Fibroblast of lung (primary cell): ENCODE measurements around the gene RAB1A. TPM values are rescaled to one million over a fixed set of nuclear protein-coding genes. Genes with fewer than 3 reads are reported as not detected.
"Not testable (repeated sequence)": the region's sequence is repeated elsewhere in the genome, so short reads cannot be mapped to it uniquely, and the experiment has no call there.

Experiments used
- DNase-seq, 2 donors: peaks; one replicate each; pipeline versions ENCODE4 v3.0.0 to v3.0.0-alpha.2; 2010; ENCODE audit warnings: low read depth in 2 of 2
- H2AFZ ChIP-seq: 2 replicates; pipeline ENCODE4 v1.5.1; 2012; ENCODE audit warnings: low read length, control low read depth, inconsistent platforms
- H3K27ac ChIP-seq: 2 replicates; pipeline ENCODE4 v1.5.1; 2011; ENCODE audit warnings: low read length, control low read depth; ENCODE audit not compliant: insufficient read depth
- H3K27me3 ChIP-seq: 2 replicates; pipeline ENCODE4 v1.5.1; 2011; ENCODE audit warnings: mild to moderate bottlenecking, low read length; ENCODE audit not compliant: control insufficient read depth, insufficient read depth
- H3K36me3 ChIP-seq: 2 replicates; pipeline ENCODE4 v1.5.1; 2011; ENCODE audit warnings: low read length; ENCODE audit not compliant: control insufficient read depth, insufficient read depth
- H3K4me1 ChIP-seq: 2 replicates; pipeline ENCODE4 v1.5.1; 2011; ENCODE audit warnings: low read length; ENCODE audit not compliant: control insufficient read depth, insufficient read depth; ENCODE audit errors: extremely low read depth
- H3K4me2 ChIP-seq: 2 replicates; pipeline ENCODE4 v1.5.1; 2011; ENCODE audit warnings: low read length, control low read depth; ENCODE audit not compliant: insufficient read depth; ENCODE audit errors: extremely low read depth
- H3K4me3 ChIP-seq, 4 experiments: fragments of 200-600 bp in 1 of 4; sonication (generic) in 1 of 4; replicated peaks in 1 of 4; 2 replicates each; pipeline ENCODE4 v1.5.1; 2011 to 2016; ENCODE audit warnings: low read length in 4 of 4, low read depth in 3 of 4, mild to moderate bottlenecking in 3 of 4, control low read depth in 2 of 4, inconsistent platforms in 1 of 4, mixed read lengths in 1 of 4; ENCODE audit not compliant: insufficient read depth in 1 of 4; ENCODE audit errors: control extremely low read depth in 1 of 4
- H3K79me2 ChIP-seq: 2 replicates; pipeline ENCODE4 v1.5.1; 2012; ENCODE audit warnings: mild to moderate bottlenecking, low read length, inconsistent platforms; ENCODE audit not compliant: control insufficient read depth, insufficient read depth
- H3K9ac ChIP-seq: 2 replicates; pipeline ENCODE4 v1.5.1; 2011; ENCODE audit warnings: mild to moderate bottlenecking, low read length, control low read depth; ENCODE audit not compliant: insufficient read depth
- H3K9me3 ChIP-seq: 2 replicates; pipeline ENCODE4 v1.5.1; 2012; ENCODE audit warnings: low read depth, low read length; ENCODE audit not compliant: control insufficient read depth, insufficient read depth
- H4K20me1 ChIP-seq: 2 replicates; pipeline ENCODE4 v1.5.1; 2011; ENCODE audit warnings: low read length; ENCODE audit not compliant: control insufficient read depth, insufficient read depth; ENCODE audit errors: extremely low read depth
- EZH2 ChIP-seq: IDR thresholded peaks from 2 replicates; pipeline ENCODE4 v1.5.1; 2012; ENCODE audit warnings: low read length, control low read depth, mild to moderate bottlenecking; ENCODE audit errors: missing control alignments
- polyA plus RNA-seq, 2 donors: library from polyadenylated mRNA; depleted of rRNA in 1 of 2; stranded (reverse) in 1 of 2; unstranded in 1 of 2; fragments of >200 nt; gene quantifications; 2 replicates each; pipeline ENCODE4 v1.2.1, GENCODE V29; 2011 to 2012; ENCODE audit warnings: missing spikeins in 1 of 2
- total RNA-seq: library from RNA; depleted of rRNA; stranded (reverse); fragments of >200 nt; gene quantifications from 2 replicates; pipeline ENCODE4 v1.2.1, GENCODE V29; 2014
- TF ChIP-seq, protein P1 (sequence below), 2 donors: IDR thresholded peaks in 1 of 2; conservative IDR thresholded peaks in 1 of 2; 1 replicate in 1 of 2; 2 replicates in 1 of 2; pipeline ENCODE4 v1.5.1; 2011 to 2012; ENCODE audit warnings: low read length in 2 of 2, control low read depth in 1 of 2, inconsistent platforms in 1 of 2, low read depth in 1 of 2, mild to moderate bottlenecking in 1 of 2

RAB1A gene
- total and polyA plus RNA-seq, 2 donors (not counting 1 experiment from before 2014, with no cell fraction given), result 89.8 to 289 TPM

DNA sequence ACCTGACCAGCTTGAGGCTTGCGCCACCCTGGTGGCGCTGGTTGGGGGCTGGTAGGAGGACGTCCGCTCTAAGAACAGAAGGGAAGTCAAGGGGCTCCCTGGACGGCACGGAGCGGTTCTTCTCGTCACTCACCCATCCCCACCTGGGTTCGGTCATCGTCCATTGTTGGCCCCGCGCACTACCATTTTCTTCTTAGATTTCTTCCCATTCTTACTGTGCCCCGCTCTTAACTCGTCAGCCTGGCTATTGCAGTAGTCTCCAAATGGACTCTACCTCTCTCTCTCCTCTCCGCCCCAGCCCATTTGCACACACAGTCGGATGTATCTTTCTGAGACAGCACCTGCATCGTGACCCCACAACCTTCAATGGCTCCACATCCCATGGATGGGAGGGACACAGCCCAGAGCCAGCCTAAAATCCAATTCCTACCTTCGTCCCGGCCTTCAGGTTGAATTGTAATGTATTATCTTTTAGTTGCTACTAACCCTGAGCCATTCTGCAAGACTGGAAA lies 814 bp upstream of the RAB1A start:
- Histone ChIP-seq H3K27ac (peak overlapping the region; percentile 99), H3K4me2 (peak overlapping the region; percentile 84), H3K9ac (peak overlapping the region; percentile 83), H3K79me2 (peaks cover 42% of the 10 kb centered on the region), H3K4me1 (no peaks in the 10 kb centered on the region), H3K27me3 (no peaks in the 10 kb centered on the region), H3K4me3 (peak overlapping the region; percentile 58 to 75 (median 64)), H3K9me3 (no peaks in the 10 kb centered on the region), H4K20me1 (peaks cover 4% of the 10 kb centered on the region), H2AFZ (peak overlapping the region; percentile 86), H3K36me3 (no peaks in the 10 kb centered on the region)
- no peak for DNase-seq
- TF ChIP-seq EZH2, result no peak
- TF ChIP-seq, protein P1, sequence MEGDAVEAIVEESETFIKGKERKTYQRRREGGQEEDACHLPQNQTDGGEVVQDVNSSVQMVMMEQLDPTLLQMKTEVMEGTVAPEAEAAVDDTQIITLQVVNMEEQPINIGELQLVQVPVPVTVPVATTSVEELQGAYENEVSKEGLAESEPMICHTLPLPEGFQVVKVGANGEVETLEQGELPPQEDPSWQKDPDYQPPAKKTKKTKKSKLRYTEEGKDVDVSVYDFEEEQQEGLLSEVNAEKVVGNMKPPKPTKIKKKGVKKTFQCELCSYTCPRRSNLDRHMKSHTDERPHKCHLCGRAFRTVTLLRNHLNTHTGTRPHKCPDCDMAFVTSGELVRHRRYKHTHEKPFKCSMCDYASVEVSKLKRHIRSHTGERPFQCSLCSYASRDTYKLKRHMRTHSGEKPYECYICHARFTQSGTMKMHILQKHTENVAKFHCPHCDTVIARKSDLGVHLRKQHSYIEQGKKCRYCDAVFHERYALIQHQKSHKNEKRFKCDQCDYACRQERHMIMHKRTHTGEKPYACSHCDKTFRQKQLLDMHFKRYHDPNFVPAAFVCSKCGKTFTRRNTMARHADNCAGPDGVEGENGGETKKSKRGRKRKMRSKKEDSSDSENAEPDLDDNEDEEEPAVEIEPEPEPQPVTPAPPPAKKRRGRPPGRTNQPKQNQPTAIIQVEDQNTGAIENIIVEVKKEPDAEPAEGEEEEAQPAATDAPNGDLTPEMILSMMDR (conservative IDR thresholded peaks at IDR 0.05 in 1 of 2, IDR thresholded peaks at IDR 0.05 in 1 of 2; ENCODE audit: low read depth in 1 of 2, low read length in 2 of 2), result no peak

DNA sequence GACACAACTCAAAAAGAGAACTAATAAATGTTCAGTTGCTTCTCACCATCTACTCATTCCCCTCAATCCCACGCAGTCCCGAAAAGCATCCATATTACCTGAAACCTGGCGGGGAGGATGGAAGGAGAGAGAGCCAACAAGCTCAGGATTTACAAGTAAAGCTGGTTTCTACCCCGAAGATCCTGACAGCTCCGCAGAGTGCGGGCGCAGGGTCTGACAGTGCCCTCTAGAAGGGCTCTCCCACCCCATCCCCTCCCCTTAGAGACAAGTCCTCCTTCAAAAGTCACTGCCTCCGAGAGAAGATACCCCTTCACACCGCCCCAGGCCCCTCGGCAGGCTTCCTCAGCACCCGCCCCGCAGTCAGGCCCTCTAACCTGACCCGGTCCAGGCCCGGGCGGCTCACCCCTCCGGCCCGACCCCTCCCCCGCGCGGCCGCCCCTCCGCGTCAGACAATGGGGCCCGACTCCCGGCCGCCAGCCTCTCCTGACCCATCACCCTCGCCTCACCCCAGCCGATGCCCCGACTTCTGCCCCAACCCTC lies 550 bp downstream of the RAB1A start:
- H3K79me2 ChIP-seq, result peaks cover 55% of the 10 kb centered on the region
- H3K27ac ChIP-seq, result peak overlapping the region; percentile 99
- H3K4me3 ChIP-seq, result peak overlapping the region; percentile 85 to 99 (median 94)
- H2AFZ ChIP-seq, result no peak overlapping the region
- peak overlapping the region; percentile 99 for H3K9ac ChIP-seq
- peak overlapping the region; percentile 41 for H3K4me2 ChIP-seq
- H3K9me3 ChIP-seq, result no peaks in the 10 kb centered on the region
- H3K4me1 ChIP-seq, result no peaks in the 10 kb centered on the region
- H4K20me1 ChIP-seq, result peaks cover 4% of the 10 kb centered on the region
- TF ChIP-seq, protein P1 (conservative IDR thresholded peaks at IDR 0.05 in 1 of 2, IDR thresholded peaks at IDR 0.05 in 1 of 2; ENCODE audit: low read depth in 1 of 2, low read length in 2 of 2), result no peak
- TF ChIP-seq EZH2, result no peak
- H3K27me3 ChIP-seq, result no peaks in the 10 kb centered on the region
- peak; percentile 13 to 20 for DNase-seq
- no peaks in the 10 kb centered on the region for H3K36me3 ChIP-seq

DNA sequence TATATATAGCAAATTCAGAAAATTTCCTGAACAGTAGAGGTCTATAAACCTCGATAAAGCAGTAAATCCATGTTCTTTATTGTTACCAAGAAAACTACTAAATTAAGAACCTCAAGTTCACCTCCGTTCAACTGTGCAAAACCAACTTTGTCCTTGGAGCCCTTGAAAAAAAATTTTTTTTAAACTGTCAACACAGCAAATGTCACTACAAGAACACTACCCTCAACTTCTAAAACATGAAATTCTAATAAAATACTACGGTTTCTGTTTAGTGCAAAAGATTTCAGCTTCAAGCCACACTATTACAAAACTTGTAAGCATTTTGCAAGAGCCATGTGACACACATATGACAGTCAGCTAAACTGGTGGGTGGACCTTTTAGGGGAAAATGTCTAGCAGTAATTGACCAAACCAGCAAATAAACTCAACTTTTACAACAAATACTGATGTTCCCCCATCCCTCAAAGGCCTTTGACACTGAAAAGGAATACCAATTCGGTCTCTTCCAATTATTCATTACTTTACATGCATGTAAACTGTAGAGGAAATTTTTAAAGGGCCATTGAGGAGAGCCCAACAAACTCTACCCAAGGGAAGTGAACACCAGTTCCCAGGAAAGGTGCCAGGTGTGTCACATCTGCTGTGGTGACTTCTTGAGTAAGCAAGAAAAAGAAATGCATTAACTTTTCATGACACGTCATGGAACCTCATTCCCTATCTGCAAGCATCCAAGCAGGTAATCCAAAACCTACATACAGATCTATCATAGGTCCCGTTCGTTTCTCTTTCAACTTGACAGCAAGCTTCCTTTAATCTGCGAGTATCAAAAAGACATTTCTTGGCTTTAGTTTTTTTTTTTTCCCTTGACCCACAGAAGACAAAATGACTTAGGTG lies 1.4 kb downstream of the RAB1A start:
- Histone ChIP-seq H2AFZ (no peak overlapping the region), H3K9me3 (no peaks in the 10 kb centered on the region), H3K4me2 (peak overlapping the region; percentile 30), H3K4me1 (no peaks in the 10 kb centered on the region), H4K20me1 (peaks cover 4% of the 10 kb centered on the region), H3K9ac (peak overlapping the region; percentile 1), H3K27me3 (no peaks in the 10 kb centered on the region), H3K4me3 (peak overlapping the region; percentile 85 to 99 (median 94)), H3K36me3 (no peaks in the 10 kb centered on the region), H3K27ac (peak overlapping the region; percentile 99), H3K79me2 (peaks cover 63% of the 10 kb centered on the region)
- DNase-seq, result peak; percentile 62 to 79
- TF ChIP-seq, protein P1 (conservative IDR thresholded peaks at IDR 0.05 in 1 of 2, IDR thresholded peaks at IDR 0.05 in 1 of 2; ENCODE audit: low read depth in 1 of 2, low read length in 2 of 2), result no peak
- TF ChIP-seq EZH2, result no peak

DNA sequence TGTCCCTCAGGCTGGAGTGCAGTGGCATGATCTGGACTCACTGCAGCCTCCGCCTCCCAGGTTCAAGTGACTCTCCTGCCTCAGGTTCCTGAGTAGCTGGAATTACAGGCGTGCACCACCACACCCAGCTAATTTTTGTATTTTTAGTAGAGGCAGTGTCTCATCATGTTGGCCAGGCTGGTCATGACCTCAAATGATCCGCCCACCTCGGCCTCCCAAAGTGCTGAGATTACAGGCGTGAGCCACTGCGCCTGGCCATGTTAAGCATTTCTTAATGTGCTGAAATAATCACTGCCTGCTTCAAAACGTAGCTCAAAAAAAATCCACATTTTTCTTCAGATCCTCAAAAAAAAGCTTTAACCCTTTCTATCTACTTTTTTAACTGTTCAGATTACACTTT lies 4.4 kb downstream of the RAB1A start:
- peak overlapping the region in 1 of 4 experiments; percentile 6 for H3K4me3 ChIP-seq
- not testable (repeated sequence) for H3K4me1 ChIP-seq, H3K27ac ChIP-seq, H3K9me3 ChIP-seq, H3K4me2 ChIP-seq, H4K20me1 ChIP-seq, H3K36me3 ChIP-seq, H3K27me3 ChIP-seq, H2AFZ ChIP-seq, H3K9ac ChIP-seq
- peaks cover 93% of the 10 kb centered on the region for H3K79me2 ChIP-seq
- peak in 1 of 2 donors; percentile 45 for DNase-seq
